ENCODE measurements around the gene SRSF12.

SRSF12 gene

DNA sequence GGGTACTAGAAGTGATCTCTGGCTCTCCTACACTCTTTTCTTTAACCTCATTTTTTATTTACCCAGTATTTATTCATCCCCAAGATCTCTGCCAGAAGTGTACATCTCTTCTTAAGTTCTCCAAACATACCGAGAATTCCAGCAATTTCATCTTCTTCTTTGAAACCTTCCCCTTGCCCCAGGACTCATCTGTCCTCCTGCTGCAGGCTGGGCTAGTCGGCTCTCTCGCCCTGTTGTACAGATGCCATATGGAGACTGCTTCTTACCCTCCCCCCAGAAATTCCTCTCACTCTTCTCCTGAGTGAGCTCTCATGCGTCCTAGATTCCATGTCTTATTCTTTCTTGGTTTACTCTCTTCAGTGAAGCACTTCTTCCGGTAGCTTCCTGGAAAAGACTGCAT, 59.2 kb downstream of the SRSF12 start:
- ATAC-seq: no peak
- TF ChIP-seq ZNF8 (CRISPR knock-in tag; IDR thresholded peaks at IDR 0.05) (no peak), ZNF70 (CRISPR knock-in tag; IDR thresholded peaks at IDR 0.05) (no peak), ESRRG (CRISPR knock-in tag; IDR thresholded peaks at IDR 0.05) (no peak), CSRNP3 (CRISPR knock-in tag; IDR thresholded peaks at IDR 0.05) (no peak), POU6F1 (CRISPR knock-in tag; IDR thresholded peaks at IDR 0.05; ENCODE audit: borderline replicate concordance, low read depth) (no peak), ZC3H10 (CRISPR knock-in tag; IDR thresholded peaks at IDR 0.05) (no peak), TCF4 (CRISPR knock-in tag; IDR thresholded peaks at IDR 0.05; ENCODE audit: borderline replicate concordance) (no peak), ARNTL (CRISPR knock-in tag; IDR thresholded peaks at IDR 0.05; ENCODE audit: borderline replicate concordance, low read depth) (no peak), PATZ1 (CRISPR knock-in tag; IDR thresholded peaks at IDR 0.05; ENCODE audit: borderline replicate concordance) (no peak), PPARA (CRISPR knock-in tag; IDR thresholded peaks at IDR 0.05; ENCODE audit: borderline replicate concordance) (no peak), BACH2 (CRISPR knock-in tag; IDR thresholded peaks at IDR 0.05; ENCODE audit: borderline replicate concordance) (no peak), CSDC2 (CRISPR knock-in tag; IDR thresholded peaks at IDR 0.05) (no peak)

DNA sequence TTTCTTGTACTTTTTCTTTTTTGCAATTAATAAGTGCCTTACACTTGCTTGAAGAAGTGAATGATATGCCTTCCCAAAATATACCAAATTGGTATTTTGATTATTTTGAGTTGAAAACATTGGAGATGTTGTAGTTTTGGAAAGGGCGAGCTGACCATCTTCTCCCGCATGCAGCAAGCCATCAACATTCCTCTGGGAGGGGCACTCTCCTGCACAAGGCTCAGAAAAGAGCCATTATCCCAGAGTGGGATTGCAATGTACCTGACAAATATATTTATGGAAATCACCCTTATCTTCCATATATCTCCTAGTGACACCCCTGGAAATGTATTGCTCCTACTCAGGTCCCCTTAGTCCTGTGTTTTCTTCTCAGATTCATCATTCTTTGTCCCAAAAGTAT, 60.1 kb downstream of the SRSF12 start:
- no peak for TF ChIP-seq GLIS3 (CRISPR knock-in tag; IDR thresholded peaks at IDR 0.05)
- TF ChIP-seq ZNF8 (CRISPR knock-in tag; IDR thresholded peaks at IDR 0.05): no peak
- no peak for ATAC-seq

DNA sequence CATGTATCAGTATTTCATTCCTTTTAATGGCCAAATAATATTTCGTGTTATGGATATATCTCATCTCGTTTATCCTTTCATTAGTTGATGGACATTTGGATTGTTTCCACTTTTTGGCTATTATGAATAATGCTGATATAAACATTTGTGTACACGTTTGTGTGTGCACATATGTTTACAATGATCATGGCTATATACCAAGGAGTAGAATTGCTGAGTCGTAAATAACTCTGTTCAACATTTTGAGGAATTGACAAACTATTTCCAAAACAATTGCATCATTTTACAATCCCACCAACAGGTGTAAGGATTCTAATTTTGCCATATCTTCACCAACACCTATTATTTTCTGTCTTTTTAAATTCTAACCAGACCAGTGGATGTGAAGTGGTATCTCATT, 63.7 kb downstream of the SRSF12 start:
- TF ChIP-seq PATZ1 (CRISPR knock-in tag; IDR thresholded peaks at IDR 0.05; ENCODE audit: borderline replicate concordance): no peak
- TF ChIP-seq ARNTL (CRISPR knock-in tag; IDR thresholded peaks at IDR 0.05; ENCODE audit: borderline replicate concordance, low read depth): no peak
- TF ChIP-seq BACH2 (CRISPR knock-in tag; IDR thresholded peaks at IDR 0.05; ENCODE audit: borderline replicate concordance): no peak
- TF ChIP-seq RARB (CRISPR knock-in tag; IDR thresholded peaks at IDR 0.05): no peak
- TF ChIP-seq SNAI2 (CRISPR knock-in tag; IDR thresholded peaks at IDR 0.05): no peak
- no peak for TF ChIP-seq POU6F1 (CRISPR knock-in tag; IDR thresholded peaks at IDR 0.05; ENCODE audit: borderline replicate concordance, low read depth)
- TF ChIP-seq ZNF70 (CRISPR knock-in tag; IDR thresholded peaks at IDR 0.05): no peak
- TF ChIP-seq ZNF565 (CRISPR knock-in tag; conservative IDR thresholded peaks at IDR 0.05; ENCODE audit: low read depth): no peak
- TF ChIP-seq ZC3H10 (CRISPR knock-in tag; IDR thresholded peaks at IDR 0.05): no peak
- TF ChIP-seq OSR1 (CRISPR knock-in tag; IDR thresholded peaks at IDR 0.05): no peak
- no peak for TF ChIP-seq ZNF8 (CRISPR knock-in tag; IDR thresholded peaks at IDR 0.05)
- no peak for TF ChIP-seq TSHZ2 (CRISPR knock-in tag; IDR thresholded peaks at IDR 0.05)
- no peak for TF ChIP-seq GLIS3 (CRISPR knock-in tag; IDR thresholded peaks at IDR 0.05)
- no peak for TF ChIP-seq TCF4 (CRISPR knock-in tag; IDR thresholded peaks at IDR 0.05; ENCODE audit: borderline replicate concordance)
- no peak for TF ChIP-seq CSDC2 (CRISPR knock-in tag; IDR thresholded peaks at IDR 0.05)
- no peak for TF ChIP-seq ESRRG (CRISPR knock-in tag; IDR thresholded peaks at IDR 0.05)
- TF ChIP-seq ZFP30 (CRISPR knock-in tag; IDR thresholded peaks at IDR 0.05): no peak
- TF ChIP-seq CREB5 (CRISPR knock-in tag; IDR thresholded peaks at IDR 0.05; ENCODE audit: low read depth): no peak
- TF ChIP-seq PPARA (CRISPR knock-in tag; IDR thresholded peaks at IDR 0.05; ENCODE audit: borderline replicate concordance): no peak
- no peak for ATAC-seq

All from SK-N-SH treated with all-trans-retinoic acid at 6 μM for 48 hours (cell line).